Retinal pigment epithelial cell (primary cell): ENCODE measurements around the gene TSHZ2.

ENCODE experiments used
- DNase-seq: peaks from one replicate; pipeline ENCODE4 v3.0.0-alpha.2; 2010; ENCODE audit warnings: low read depth
- H3K4me3 ChIP-seq: 2 replicates; pipeline ENCODE4 v1.5.1; 2011; ENCODE audit warnings: mild to moderate bottlenecking, low read length, control low read depth, moderate library complexity
- CTCF ChIP-seq: conservative IDR thresholded peaks from 2 replicates; pipeline ENCODE4 v1.5.1; 2011; ENCODE audit warnings: low read depth, low read length, control low read depth, inconsistent platforms

TSHZ2 gene

GRCh38 chr20:53016071-53016470, 43.9 kb downstream of the TSHZ2 start:
- no peak overlapping the region for H3K4me3 ChIP-seq
- DNase-seq: no peak
- TF ChIP-seq CTCF: no peak

GRCh38 chr20:53016534-53017042, 44.4 kb downstream of the TSHZ2 start:
- DNase-seq: no peak
- TF ChIP-seq CTCF: no peak
- no peak overlapping the region for H3K4me3 ChIP-seq

- DNase-seq: no peak
- H3K4me3 ChIP-seq: no peak overlapping the region
- TF ChIP-seq CTCF: no peak
These were observed 45.0 kb downstream of the TSHZ2 start for GRCh38 chr20:53017206-53017605.

GRCh38 chr20:53019464-53019863, 47.3 kb downstream of the TSHZ2 start:
- no peak overlapping the region for H3K4me3 ChIP-seq
- no peak for TF ChIP-seq CTCF
- DNase-seq: no peak

- no peak for DNase-seq
- H3K4me3 ChIP-seq: no peak overlapping the region
- TF ChIP-seq CTCF: no peak
These were observed 48.2 kb downstream of the TSHZ2 start for GRCh38 chr20:53020376-53020775.

GRCh38 chr20:53020834-53021233, 48.7 kb downstream of the TSHZ2 start:
- no peak for TF ChIP-seq CTCF
- DNase-seq: no peak
- no peak overlapping the region for H3K4me3 ChIP-seq

GRCh38 chr20:53021934-53022333, 49.8 kb downstream of the TSHZ2 start:
- TF ChIP-seq CTCF: no peak
- H3K4me3 ChIP-seq: no peak overlapping the region
- no peak for DNase-seq
